Activated CD4-positive, alpha-beta T cell treated with anti-CD3 and anti-CD28 coated beads, Interleukin-2, amount 50 U/mL, for 16 hours (primary cell): Measurements from ENCODE around the gene IFI16.
"Not testable (repeated sequence)": the region's sequence is repeated elsewhere in the genome, so short reads cannot be mapped to it uniquely, and the experiment has no call there.

Source experiments
- DNase-seq: peaks from one replicate; pipeline ENCODE4 v3.0.0-alpha.2; 2020

Gene IFI16

GRCh38 chr1:159067699-159068621 is 58.3 kb downstream of the IFI16 start:
- DNase-seq, result peak; percentile 56

GRCh38 chr1:159068886-159069285 is 59.2 kb downstream of the IFI16 start:
- DNase-seq, result no peak

GRCh38 chr1:159071970-159072582 is 62.4 kb downstream of the IFI16 start:
- peak; percentile 67 for DNase-seq

GRCh38 chr1:159076438-159077119 is 66.9 kb downstream of the IFI16 start, which contains the start of gene AIM2:
TSS of gene AIM2 (minus strand) at chr1:159076766. CDS start at chr1:159073499, 3,267 bp downstream.
- peak; percentile 94 for DNase-seq

GRCh38 chr1:159077120-159077961 is 67.6 kb downstream of the IFI16 start:
- peak; percentile 99 for DNase-seq

- peak; percentile 6 for DNase-seq
Measured at GRCh38 chr1:159079525-159079924, 69.8 kb downstream of the IFI16 start.

- DNase-seq, result no peak
Measured at GRCh38 chr1:159081626-159082025, 71.9 kb downstream of the IFI16 start.

GRCh38 chr1:159083013-159083412 is 73.3 kb downstream of the IFI16 start:
- DNase-seq, result no peak

GRCh38 chr1:159084152-159084551 is 74.4 kb downstream of the IFI16 start:
- DNase-seq, result no peak

GRCh38 chr1:159084867-159085266 is 75.2 kb downstream of the IFI16 start:
- no peak for DNase-seq

GRCh38 chr1:159088050-159088449 is 78.3 kb downstream of the IFI16 start:
- DNase-seq, result peak; percentile 30

GRCh38 chr1:159088546-159089183 is 79.0 kb downstream of the IFI16 start:
- DNase-seq, result no peak

- DNase-seq, result peak; percentile 47
Measured at GRCh38 chr1:159089184-159089791, 79.6 kb downstream of the IFI16 start.

- DNase-seq, result peak; percentile 28
Measured at GRCh38 chr1:159090286-159091179, 80.8 kb downstream of the IFI16 start.

GRCh38 chr1:159091180-159091560 is 81.5 kb downstream of the IFI16 start:
- no peak for DNase-seq

GRCh38 chr1:159091607-159092031 is 81.9 kb downstream of the IFI16 start:
- DNase-seq, result peak; percentile 73

GRCh38 chr1:159092036-159092760 is 82.5 kb downstream of the IFI16 start:
- no peak for DNase-seq

- no peak for DNase-seq
Measured at GRCh38 chr1:159098596-159098995, 88.9 kb downstream of the IFI16 start.

- DNase-seq, result no peak
Measured at GRCh38 chr1:159100589-159100988, 90.9 kb downstream of the IFI16 start.

GRCh38 chr1:159103021-159103420 is 93.3 kb downstream of the IFI16 start:
- not testable (repeated sequence) for DNase-seq
